ENCODE results near the gene EPSTI1. TPM values are rescaled to one million over a fixed set of nuclear protein-coding genes. Genes with fewer than 3 reads are reported as not detected.

EPSTI1 gene
- total RNA-seq, 1 experiment from 2014 or later, result 0.86 TPM

- no peak for DNase-seq (ENCODE audit: low read depth)
Observed at GRCh38 chr13:42971691-42972347, 20.2 kb downstream of the EPSTI1 start.

DNA sequence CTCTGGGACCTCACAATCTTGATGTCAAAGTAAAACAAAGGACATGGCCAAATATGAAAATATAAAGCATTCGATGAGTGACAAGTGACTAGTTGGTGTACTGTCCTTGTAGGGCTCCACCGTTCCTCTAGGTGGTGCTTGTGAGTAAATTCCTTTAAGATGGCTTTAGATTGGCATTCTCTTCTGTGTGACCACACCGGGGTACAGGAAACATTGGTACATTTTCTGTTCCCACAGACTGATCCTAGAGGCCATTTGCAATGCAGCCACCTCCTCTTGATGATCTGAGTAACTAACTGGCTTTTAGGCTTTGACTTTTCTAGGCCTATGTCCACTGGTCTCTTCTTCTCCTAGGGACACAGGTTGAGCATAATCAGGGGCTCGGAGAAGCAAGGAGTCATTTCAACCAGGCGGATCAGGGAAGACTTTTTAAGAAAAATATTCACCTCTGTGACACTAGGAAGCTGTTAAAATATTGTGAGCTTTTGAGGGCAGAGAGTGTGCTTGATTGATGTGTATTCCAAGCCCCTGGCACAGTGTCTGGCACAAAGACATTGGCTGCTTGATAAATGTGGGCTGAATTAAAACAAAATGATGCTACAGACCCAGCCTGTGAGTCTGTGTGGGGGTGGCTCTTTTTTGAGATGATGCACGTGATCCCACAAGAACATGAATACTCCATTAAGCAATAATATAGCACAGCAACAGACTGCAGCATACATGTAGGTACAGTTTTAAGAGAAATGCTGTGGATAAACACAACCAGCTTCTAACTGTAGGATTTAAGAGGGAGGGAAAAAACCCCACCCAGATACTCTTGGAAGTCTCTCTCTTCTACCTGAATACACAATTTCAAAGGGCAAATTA lies 21.0 kb downstream of the EPSTI1 start:
- DNase-seq (ENCODE audit: low read depth), result peak; percentile 42

DNA sequence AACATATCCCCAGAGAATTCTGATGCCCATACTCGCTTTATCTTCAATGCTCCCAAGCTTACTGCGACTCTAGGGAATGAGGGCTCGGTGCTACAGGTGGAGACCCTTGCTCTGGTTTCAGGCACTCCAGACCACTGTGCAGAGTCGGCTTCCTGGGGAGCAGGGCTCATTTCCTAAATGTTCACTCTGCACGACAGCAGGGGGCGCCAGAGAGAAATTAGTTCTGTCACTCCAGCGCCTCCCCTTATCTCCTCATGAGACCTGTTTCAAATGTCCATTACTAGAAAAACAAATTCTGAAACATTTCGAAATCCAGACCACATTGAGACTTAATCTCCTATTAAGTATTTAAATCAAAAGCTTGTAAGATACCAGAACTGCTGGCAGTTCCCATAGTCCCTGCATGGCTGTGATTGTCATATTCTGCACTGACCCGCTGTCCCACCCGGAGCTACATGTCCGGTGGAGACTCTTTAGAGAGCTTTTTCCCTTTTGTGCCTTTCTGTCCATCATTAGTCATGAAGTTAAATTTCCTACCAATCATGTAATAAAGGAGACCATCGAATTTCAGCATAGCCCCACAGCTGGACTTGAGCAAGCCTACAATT lies 22.4 kb downstream of the EPSTI1 start:
- DNase-seq (ENCODE audit: low read depth), result peak; percentile 58

DNA sequence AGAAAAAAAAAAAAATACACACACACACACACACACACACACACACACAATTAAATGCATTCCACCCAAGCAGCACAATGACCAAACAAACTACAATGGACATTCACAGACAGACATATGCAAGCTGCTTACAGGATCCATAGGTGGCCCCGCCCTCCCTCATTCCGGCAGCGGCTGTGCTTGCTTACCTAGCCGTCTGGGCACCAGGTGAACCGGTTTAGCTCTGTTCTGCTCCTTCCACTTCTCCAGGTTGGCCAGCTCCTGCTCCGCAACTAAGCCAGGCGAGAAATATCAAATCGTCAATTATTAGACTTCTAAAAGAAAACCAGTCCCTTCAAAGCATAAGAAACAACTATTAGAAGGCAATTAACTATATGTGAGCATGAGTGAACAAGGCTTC lies 23.1 kb downstream of the EPSTI1 start:
- no peak for DNase-seq (ENCODE audit: low read depth)

- no peak for DNase-seq (ENCODE audit: low read depth)
Observed at GRCh38 chr13:42967660-42968059, 24.4 kb downstream of the EPSTI1 start.

DNA sequence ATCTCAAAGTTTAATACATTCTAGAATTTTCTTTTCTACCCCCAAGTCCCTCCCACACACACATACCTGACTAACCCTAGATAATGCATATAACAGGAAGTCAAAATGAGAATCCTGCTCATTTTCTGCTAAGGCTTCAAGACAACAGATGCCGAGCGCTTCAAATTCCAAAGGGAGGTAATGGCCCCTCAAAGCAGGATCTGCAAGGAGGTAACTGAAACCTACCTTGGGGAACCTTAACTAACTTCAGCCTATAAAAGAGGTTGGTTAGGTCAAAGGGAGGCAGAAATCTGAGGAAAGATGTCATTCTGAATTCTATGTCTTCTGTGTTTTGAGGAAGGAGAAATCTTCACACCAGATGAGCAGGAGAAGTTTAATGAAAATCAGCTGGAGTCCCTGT lies 26.8 kb downstream of the EPSTI1 start:
- DNase-seq (ENCODE audit: low read depth), result no peak

GRCh38 chr13:42964761-42965161 lies 27.3 kb downstream of the EPSTI1 start:
- DNase-seq (ENCODE audit: low read depth), result no peak

- no peak for DNase-seq (ENCODE audit: low read depth)
Observed at GRCh38 chr13:42959615-42960014, 32.4 kb downstream of the EPSTI1 start.

GRCh38 chr13:42957881-42958280 lies 34.2 kb downstream of the EPSTI1 start:
- DNase-seq (ENCODE audit: low read depth), result no peak

DNA sequence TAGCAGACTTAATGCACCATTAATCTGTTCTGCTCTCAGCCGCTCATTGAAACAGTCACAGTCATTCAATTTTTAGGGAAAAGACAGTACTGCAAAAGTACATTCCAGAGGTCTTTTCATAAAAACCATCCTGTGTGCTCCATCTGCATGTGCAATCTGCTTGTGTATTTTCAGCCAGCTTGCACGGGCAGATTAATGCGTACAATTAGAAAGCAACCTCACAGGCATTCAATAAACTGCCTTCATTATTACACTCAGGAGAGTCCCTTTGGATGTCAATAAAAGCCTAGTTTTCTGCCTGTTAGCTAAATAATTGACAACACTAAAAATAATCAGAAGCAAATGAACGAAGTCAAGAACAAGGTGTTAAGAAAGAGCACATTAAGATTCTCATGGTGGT lies 41.9 kb downstream of the EPSTI1 start:
- no peak for DNase-seq (ENCODE audit: low read depth)

DNA sequence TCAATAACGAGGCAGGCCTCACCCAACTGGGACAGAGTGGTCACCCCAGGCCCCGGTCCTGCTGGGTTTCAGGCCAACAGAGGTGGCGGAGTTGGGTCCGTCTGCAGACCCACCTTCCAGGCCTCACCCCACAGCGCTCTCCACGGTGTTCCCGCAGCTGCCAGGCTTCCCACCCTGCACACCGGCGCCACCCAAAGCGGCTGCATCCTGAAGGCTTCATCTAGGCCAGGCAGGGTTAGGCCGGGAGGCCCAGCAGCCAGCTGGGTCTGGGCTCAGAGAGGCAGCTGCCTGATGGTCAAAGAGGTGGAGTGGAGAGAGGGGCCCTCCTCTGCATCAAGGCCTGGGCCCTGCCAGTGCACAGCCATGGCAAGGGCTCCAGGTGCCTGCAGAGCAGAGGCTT lies 44.1 kb downstream of the EPSTI1 start:
- DNase-seq (ENCODE audit: low read depth), result no peak

GRCh38 chr13:42946927-42947326 lies 45.1 kb downstream of the EPSTI1 start:
- DNase-seq (ENCODE audit: low read depth), result no peak

GRCh38 chr13:42929886-42930535 lies 62.0 kb downstream of the EPSTI1 start:
- no peak for DNase-seq (ENCODE audit: low read depth)

- DNase-seq (ENCODE audit: low read depth), result no peak
Observed at GRCh38 chr13:42926555-42926954, 65.5 kb downstream of the EPSTI1 start.

GRCh38 chr13:42926043-42926442 lies 66.0 kb downstream of the EPSTI1 start:
- DNase-seq (ENCODE audit: low read depth), result no peak

- no peak for DNase-seq (ENCODE audit: low read depth)
Observed at GRCh38 chr13:42925626-42926025, 66.4 kb downstream of the EPSTI1 start.

DNA sequence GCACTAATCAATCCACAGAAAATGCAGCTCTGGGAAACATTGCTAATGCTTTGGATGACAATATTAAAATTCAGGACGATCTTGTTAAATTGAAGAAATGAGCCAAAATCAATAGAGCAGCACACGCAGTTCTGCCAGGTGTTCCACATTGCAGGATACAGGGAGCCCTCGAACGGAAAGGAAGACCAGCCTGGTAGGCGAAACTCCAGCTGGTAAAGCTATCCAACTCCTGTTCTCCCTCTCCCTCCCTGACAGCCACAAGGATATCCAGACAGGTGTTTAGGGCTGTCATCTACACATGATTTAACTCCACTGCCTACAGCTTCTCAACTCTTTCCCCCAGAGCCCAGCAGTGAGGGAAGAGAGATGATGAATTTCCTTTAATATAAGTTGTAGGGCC lies 67.7 kb downstream of the EPSTI1 start:
- DNase-seq (ENCODE audit: low read depth), result no peak

DNA sequence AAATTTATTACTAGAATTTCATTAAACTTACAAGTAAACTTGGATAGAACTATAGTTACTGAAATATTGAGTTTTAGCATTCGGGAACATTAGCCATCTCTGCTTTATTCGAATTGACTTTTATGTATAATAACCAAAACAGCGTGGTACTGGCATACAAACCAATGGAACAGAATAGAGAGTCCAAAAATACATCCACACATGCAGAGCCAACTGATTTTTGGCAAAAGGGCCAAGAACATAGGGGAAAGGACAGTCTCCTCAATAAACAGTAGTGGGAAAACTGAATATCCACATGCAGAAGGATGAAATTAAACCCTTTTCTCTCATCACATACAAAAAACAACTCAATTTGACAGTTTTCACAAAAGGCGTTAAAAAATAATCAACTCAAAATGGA lies 84.3 kb downstream of the EPSTI1 start:
- DNase-seq (ENCODE audit: low read depth), result no peak

DNA sequence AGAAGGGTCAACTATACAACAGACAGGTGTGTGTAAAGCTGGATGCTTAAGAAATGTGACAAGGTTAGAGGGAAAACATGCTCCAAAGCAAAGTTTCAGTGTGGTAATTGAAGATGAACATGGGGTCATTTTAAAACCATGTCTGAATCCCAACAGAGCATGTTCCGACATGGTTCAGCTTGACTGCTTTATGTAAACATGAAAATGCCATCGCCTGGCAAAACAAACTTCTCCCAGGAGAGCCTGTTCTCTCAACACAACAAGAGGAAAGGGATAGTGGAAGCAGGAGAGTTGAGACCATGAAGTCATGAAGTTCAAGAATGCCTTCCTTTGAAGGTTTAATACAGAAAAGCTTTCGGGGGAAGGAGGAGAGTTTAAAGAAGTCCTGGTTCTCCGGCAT lies 85.8 kb downstream of the EPSTI1 start:
- no peak for DNase-seq (ENCODE audit: low read depth)

GRCh38 chr13:42905579-42905978 lies 86.5 kb downstream of the EPSTI1 start:
- DNase-seq (ENCODE audit: low read depth), result no peak

DNA sequence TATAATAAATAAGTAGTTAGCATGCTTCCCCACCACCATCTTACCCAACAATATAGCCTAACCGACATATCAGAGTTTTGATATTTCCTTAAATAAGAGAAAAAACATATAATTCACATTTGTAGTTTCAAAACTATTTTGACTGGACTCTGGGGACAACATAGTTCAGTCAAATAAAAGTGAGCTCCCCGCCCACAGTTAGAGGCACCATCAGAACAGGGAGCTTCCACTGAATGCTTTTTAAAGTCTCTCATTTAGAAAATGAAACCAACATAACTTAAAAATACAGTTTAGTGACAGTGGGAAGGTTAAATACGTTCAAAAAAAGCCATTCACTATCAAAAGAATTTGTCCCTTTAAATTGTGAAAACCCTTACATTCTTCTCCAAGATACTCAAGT lies 92.8 kb downstream of the EPSTI1 start:
- DNase-seq (ENCODE audit: low read depth), result no peak

DNA sequence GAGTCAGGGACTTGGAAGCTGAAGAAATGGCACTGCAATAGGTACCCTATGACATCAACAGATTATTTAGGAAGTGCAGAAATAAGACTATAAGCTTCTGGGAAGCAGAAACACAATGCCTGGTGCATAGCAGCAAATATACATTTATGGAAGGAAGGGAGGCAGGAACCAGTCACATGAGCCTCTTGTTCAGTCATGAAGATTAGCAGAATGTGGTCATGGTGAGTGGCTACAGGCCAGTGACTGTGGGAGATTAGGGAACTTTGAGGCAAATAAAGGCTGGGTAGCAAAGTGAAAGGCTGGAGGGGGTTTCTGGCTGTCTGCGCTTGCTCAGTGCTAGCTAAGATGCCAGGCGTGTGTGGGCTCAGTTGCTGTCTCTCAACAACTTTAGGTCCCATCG lies 96.3 kb downstream of the EPSTI1 start:
- DNase-seq (ENCODE audit: low read depth), result no peak
